OCI-LY3 (cell line): ENCODE data around the gene HNRNPD.

Source experiments
- CTCF ChIP-seq: fragments of 200-600, 300-600 bp; sonication (generic); IDR thresholded peaks from 2 replicates; pipeline ENCODE4 v1.5.1; 2014; ENCODE audit warnings: antibody characterized with exemption, low read length, low read depth
- EZH2phosphoT487 ChIP-seq: fragments of 200-600 bp; shearing (Covaris generic); IDR thresholded peaks from 2 replicates; pipeline ENCODE4 v1.6.1; 2018; ENCODE audit warnings: antibody characterized with exemption, mixed run types, low read depth

GRCh38 chr4:82371497-82371896 is 2.3 kb downstream of the HNRNPD start:
- TF ChIP-seq CTCF (no peak), EZH2phosphoT487 (no peak)
